ENCODE results near the gene VN1R4. TPM values are rescaled to one million over a fixed set of nuclear protein-coding genes. Genes with fewer than 3 reads are reported as not detected.
A peak's percentile ranks its signal among the peaks of the same experiment; 100 is the strongest.
"Not testable (repeated sequence)": the region's sequence is repeated elsewhere in the genome, so short reads cannot be mapped to it uniquely, and the experiment has no call there.

Gene VN1R4
- polyA plus RNA-seq, 3 donors = not detected

DNA sequence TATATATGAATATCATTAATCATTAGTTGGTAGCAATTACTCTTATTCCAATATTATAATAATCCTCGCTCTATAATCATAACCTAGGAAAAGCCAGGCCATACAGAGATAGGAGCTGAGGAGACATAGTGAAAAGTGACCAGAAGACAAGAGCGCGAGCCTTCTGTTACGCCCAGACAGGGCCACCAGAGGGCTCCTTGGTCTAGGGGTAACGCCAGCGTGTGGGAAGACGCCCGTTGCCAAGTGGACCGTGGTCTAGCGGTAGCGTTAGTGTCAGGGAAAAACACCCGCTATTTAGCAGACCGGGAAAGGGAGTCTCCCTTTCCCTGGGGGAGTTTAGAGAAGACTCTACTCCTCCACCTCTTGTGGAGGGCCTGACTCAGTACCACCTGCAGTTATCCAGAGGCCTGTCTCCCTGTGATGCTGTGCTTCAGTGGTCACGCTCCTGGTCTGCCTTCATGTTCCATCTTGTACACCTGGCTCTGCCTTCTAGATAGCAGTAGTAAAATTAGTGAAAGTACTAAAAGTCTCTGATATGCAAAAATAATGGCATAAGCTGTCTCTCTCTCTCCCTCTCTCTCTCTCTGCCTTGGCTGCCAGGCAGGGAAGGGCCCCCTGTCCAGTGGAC, 9.7 kb downstream of the VN1R4 start, which contains the start of gene VN1R2:
Gene VN1R2, plus strand, starts transcription at position 578 of the 628 bp plus-strand sequence. CDS start 84 bp downstream, outside the sequence.
- H3K9ac ChIP-seq (ENCODE audit: insufficient read depth, low read length, poor library complexity, severe bottlenecking); H4K20me1 ChIP-seq (ENCODE audit: insufficient read depth, low read length); intact Hi-C loops (cut with micrococcal nuclease); H3K4me3 ChIP-seq (replicated peaks in 1 of 3; ENCODE audit: low read depth in 2 of 3, low read length in 3 of 3); H3K79me2 ChIP-seq (ENCODE audit: insufficient read depth, low read length); H3K36me3 Mint-ChIP-seq; H2AFZ ChIP-seq (ENCODE audit: insufficient read depth, low read depth, low read length, poor library complexity, severe bottlenecking); DNase-seq; H3K27me3 ChIP-seq (ENCODE audit: control insufficient read depth in 2 of 2, insufficient read depth in 2 of 2, low read length in 2 of 2); H3K36me3 ChIP-seq (replicated peaks in 1 of 2; ENCODE audit: control insufficient read depth in 1 of 2, insufficient read depth in 2 of 2, low read length in 2 of 2); H3K4me2 ChIP-seq (replicated peaks; ENCODE audit: extremely low read depth, low read length, poor library complexity, severe bottlenecking); H3K27me3 Mint-ChIP-seq (ENCODE audit: low read depth in 3 of 3); H3K27ac ChIP-seq (ENCODE audit: low read depth in 1 of 2, low read length in 2 of 2); H3K4me3 Mint-ChIP-seq: not testable (repeated sequence)
- Histone ChIP-seq H3K4me1 (ENCODE audit: control insufficient read depth in 1 of 2, insufficient read depth in 2 of 2, low read length in 2 of 2) (peaks cover 10 to 15% of the 10 kb centered on the region in 2 donors), H3K9me3 (replicated peaks in 1 of 2; ENCODE audit: control insufficient read depth in 1 of 2, insufficient read depth in 1 of 2, low read length in 2 of 2) (peaks cover 72 to 90% of the 10 kb centered on the region in 2 donors)
- H3K4me1 Mint-ChIP-seq = peaks cover 11% of the 10 kb centered on the region
- peak within 1 kb of the TSS in 1 of 7 donors; percentile 69 for H3K27ac Mint-ChIP-seq
- peaks cover 27 to 81% (median 78%) of the 10 kb centered on the region in 7 donors for H3K9me3 Mint-ChIP-seq
- WGBS (ENCODE audit: insufficient coverage) = 90% methylated on average over 5 of the region's 14 CpGs

DNA sequence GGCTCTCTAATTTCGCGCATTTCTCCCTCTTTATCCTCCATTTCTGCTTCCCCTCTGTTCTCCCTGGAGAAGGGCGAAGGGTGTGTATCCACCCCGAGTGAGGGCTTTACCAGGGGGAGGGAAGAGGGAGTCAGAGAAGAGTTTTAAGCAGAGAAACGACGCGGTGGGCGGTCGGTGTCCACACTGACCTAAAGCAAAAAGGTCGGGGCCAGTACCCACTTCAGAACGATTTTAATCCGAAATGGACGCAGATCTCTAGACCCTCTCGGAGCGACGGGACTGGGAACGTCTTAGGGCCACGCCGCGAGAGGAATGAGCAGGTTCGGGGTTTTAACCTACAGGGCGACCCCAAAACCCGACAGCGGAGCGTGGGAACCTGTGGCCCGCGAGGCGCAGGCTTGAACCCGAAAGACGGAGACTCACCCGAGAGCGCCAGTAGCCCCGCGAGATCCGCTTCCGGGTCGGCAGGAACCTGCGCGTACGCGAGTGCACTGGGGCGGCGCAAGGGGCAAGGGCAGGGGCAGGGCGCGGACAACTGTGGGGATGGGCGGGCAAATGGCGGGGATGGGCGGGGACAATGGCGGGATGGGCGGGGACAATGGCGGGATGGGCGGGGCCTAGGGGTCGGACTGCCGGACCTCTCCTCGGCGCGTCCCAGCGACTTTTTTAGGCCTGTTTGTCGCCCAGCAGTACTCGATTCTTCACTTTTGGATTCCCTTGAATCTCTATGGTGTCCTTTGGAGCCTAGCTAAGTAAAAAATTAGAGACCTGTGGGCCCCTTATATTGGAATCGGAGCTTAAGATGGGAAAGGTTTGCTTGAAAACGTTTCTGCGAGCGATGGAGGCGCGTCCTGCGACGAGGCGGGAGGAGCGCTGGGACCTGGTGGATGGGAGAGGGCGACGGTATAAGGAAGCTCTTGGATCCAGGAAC, 12.8 kb downstream of the VN1R4 start, which contains the start of gene ZNF677:
Gene ZNF677, minus strand, starts transcription at position 463 of the 931 bp plus-strand sequence. CDS start 3,323 bp downstream, outside the sequence.
- WGBS (ENCODE audit: insufficient coverage) = 3% methylated on average over 64 of the region's 72 CpGs

More for the DNA sequence above, 12.8 kb downstream of the VN1R4 start, which contains the start of gene ZNF677:
- H3K9me3 Mint-ChIP-seq = peaks cover 41 to 92% (median 83%) of the 10 kb centered on the region in 7 donors
- H4K20me1 ChIP-seq (ENCODE audit: insufficient read depth, low read length) = no peaks in the 10 kb centered on the region
- intact Hi-C loops (cut with micrococcal nuclease) = no loop called here
- TF ChIP-seq, protein P1, sequence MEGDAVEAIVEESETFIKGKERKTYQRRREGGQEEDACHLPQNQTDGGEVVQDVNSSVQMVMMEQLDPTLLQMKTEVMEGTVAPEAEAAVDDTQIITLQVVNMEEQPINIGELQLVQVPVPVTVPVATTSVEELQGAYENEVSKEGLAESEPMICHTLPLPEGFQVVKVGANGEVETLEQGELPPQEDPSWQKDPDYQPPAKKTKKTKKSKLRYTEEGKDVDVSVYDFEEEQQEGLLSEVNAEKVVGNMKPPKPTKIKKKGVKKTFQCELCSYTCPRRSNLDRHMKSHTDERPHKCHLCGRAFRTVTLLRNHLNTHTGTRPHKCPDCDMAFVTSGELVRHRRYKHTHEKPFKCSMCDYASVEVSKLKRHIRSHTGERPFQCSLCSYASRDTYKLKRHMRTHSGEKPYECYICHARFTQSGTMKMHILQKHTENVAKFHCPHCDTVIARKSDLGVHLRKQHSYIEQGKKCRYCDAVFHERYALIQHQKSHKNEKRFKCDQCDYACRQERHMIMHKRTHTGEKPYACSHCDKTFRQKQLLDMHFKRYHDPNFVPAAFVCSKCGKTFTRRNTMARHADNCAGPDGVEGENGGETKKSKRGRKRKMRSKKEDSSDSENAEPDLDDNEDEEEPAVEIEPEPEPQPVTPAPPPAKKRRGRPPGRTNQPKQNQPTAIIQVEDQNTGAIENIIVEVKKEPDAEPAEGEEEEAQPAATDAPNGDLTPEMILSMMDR (IDR thresholded peaks at IDR 0.05) = no peak
- H3K4me1 ChIP-seq (ENCODE audit: control insufficient read depth in 1 of 2, insufficient read depth in 2 of 2, low read length in 2 of 2) = peaks cover 10 to 15% of the 10 kb centered on the region in 2 donors
- H3K36me3 ChIP-seq (replicated peaks in 1 of 2; ENCODE audit: control insufficient read depth in 1 of 2, insufficient read depth in 2 of 2, low read length in 2 of 2) = peaks cover 3 to 27% of the 10 kb centered on the region in 2 donors
- peak within 1 kb of the TSS; percentile 97 for H2AFZ ChIP-seq (ENCODE audit: insufficient read depth, low read depth, low read length, poor library complexity, severe bottlenecking)
- H3K36me3 Mint-ChIP-seq = peaks cover 30 to 31% of the 10 kb centered on the region in 2 donors
- peak; percentile 59 to 80 (median 61) for DNase-seq
- no peaks in the 10 kb centered on the region for H3K79me2 ChIP-seq (ENCODE audit: insufficient read depth, low read length)
- peak within 1 kb of the TSS in 5 of 7 donors; percentile 76 to 85 (median 80) for H3K27ac Mint-ChIP-seq
- H3K4me1 Mint-ChIP-seq = peaks cover 11% of the 10 kb centered on the region
- H3K27ac ChIP-seq (ENCODE audit: low read depth in 1 of 2, low read length in 2 of 2) = peak within 1 kb of the TSS; percentile 57 to 71
- peaks cover 0 to 3% (median 2%) of the 10 kb centered on the region in 3 donors for H3K27me3 Mint-ChIP-seq (ENCODE audit: low read depth in 3 of 3)
- peaks cover 62 to 94% of the 10 kb centered on the region in 2 donors for H3K9me3 ChIP-seq (replicated peaks in 1 of 2; ENCODE audit: control insufficient read depth in 1 of 2, insufficient read depth in 1 of 2, low read length in 2 of 2)
- H3K9ac ChIP-seq (ENCODE audit: insufficient read depth, low read length, poor library complexity, severe bottlenecking) = peak within 1 kb of the TSS; percentile 60
- H3K4me3 Mint-ChIP-seq = peak within 1 kb of the TSS; percentile 88 to 93
- H3K4me3 ChIP-seq (replicated peaks in 1 of 3; ENCODE audit: low read depth in 2 of 3, low read length in 3 of 3) = peak within 1 kb of the TSS; percentile 67 to 96 (median 78)
- peak within 1 kb of the TSS; percentile 96 for H3K4me2 ChIP-seq (replicated peaks; ENCODE audit: extremely low read depth, low read length, poor library complexity, severe bottlenecking)
- H3K27me3 ChIP-seq (ENCODE audit: control insufficient read depth in 2 of 2, insufficient read depth in 2 of 2, low read length in 2 of 2) = no peaks in the 10 kb centered on the region

Data from CD14-positive monocyte (primary cell).